GM15510 (cell line): Measurements from ENCODE around the gene CXCR2.

Experiments used
- POLR2A ChIP-seq: IDR thresholded peaks from 3 replicates; pipeline ENCODE4 v1.6.1; 2011; ENCODE audit warnings: borderline replicate concordance; ENCODE audit not compliant: insufficient read length; ENCODE audit errors: extremely low read depth

CXCR2 gene

GRCh38 chr2:218168635-218169462 is 43.0 kb downstream of the CXCR2 start:
- TF ChIP-seq POLR2A = no peak

GRCh38 chr2:218169757-218170546 is 44.1 kb downstream of the CXCR2 start:
- TF ChIP-seq POLR2A = no peak

- TF ChIP-seq POLR2A = no peak
Observed at GRCh38 chr2:218172845-218173244, 47.0 kb downstream of the CXCR2 start.

- no peak for TF ChIP-seq POLR2A
Observed at GRCh38 chr2:218179782-218180181, 54.0 kb downstream of the CXCR2 start.

- TF ChIP-seq POLR2A = no peak
Observed at GRCh38 chr2:218180467-218181114, 54.8 kb downstream of the CXCR2 start.

- no peak for TF ChIP-seq POLR2A
Observed at GRCh38 chr2:218184331-218184730, 58.5 kb downstream of the CXCR2 start.

GRCh38 chr2:218186355-218186766 is 60.5 kb downstream of the CXCR2 start:
- TF ChIP-seq POLR2A = no peak
